Fibroblast of mammary gland (primary cell): ENCODE data around the gene PLXDC2.
A peak's percentile ranks its signal among the peaks of the same experiment; 100 is the strongest.
"Not testable (repeated sequence)": the region's sequence is repeated elsewhere in the genome, so short reads cannot be mapped to it uniquely, and the experiment has no call there.

ENCODE experiments used
- DNase-seq: peaks from one replicate; pipeline ENCODE4 v3.0.0-alpha.2; 2010; ENCODE audit warnings: low read depth
- H3K4me3 ChIP-seq: 2 replicates; pipeline ENCODE4 v1.5.1; 2011; ENCODE audit warnings: low read depth, mild to moderate bottlenecking, low read length, moderate library complexity; ENCODE audit not compliant: control insufficient read depth
- CTCF ChIP-seq: conservative IDR thresholded peaks from 2 replicates; pipeline ENCODE4 v1.5.1; 2011; ENCODE audit warnings: low read depth, low read length, inconsistent platforms; ENCODE audit not compliant: control insufficient read depth, insufficient read depth

PLXDC2 gene

GRCh38 chr10:19816411-19817230 lies at the start of gene PLXDC2:
PLXDC2 (plus strand) TSS chr10:19816432.
- H3K4me3 ChIP-seq: peak within 1 kb of the TSS; percentile 65
- DNase-seq: peak; percentile 56

GRCh38 chr10:19767876-19768275 lies 48.4 kb upstream of the PLXDC2 start:
- no peak for TF ChIP-seq CTCF
- no peak for DNase-seq
- H3K4me3 ChIP-seq: no peak overlapping the region

More at GRCh38 chr10:19816411-19817230, at the start of gene PLXDC2:
- no peak for TF ChIP-seq CTCF

- H3K4me3 ChIP-seq, DNase-seq: not testable (repeated sequence)
Measured at GRCh38 chr10:19769826-19770225, 46.4 kb upstream of the PLXDC2 start.

- DNase-seq: no peak
- no peak overlapping the region for H3K4me3 ChIP-seq
- TF ChIP-seq CTCF: no peak
Measured at GRCh38 chr10:19772972-19773371, 43.3 kb upstream of the PLXDC2 start.

- H3K4me3 ChIP-seq: no peak overlapping the region
- no peak for DNase-seq
- TF ChIP-seq CTCF: no peak
Measured at GRCh38 chr10:19775296-19775695, 40.9 kb upstream of the PLXDC2 start.

- H3K4me3 ChIP-seq: no peak overlapping the region
- DNase-seq: no peak
- no peak for TF ChIP-seq CTCF
Measured at GRCh38 chr10:19777806-19778205, 38.4 kb upstream of the PLXDC2 start.

GRCh38 chr10:19778996-19779395 lies 37.2 kb upstream of the PLXDC2 start:
- no peak for TF ChIP-seq CTCF
- no peak for DNase-seq

More at GRCh38 chr10:19778996-19779395, 37.2 kb upstream of the PLXDC2 start:
- no peak overlapping the region for H3K4me3 ChIP-seq
